OCI-LY7 (cell line): ENCODE data around the gene INTS11. TPM values are rescaled to one million over a fixed set of nuclear protein-coding genes. Genes with fewer than 3 reads are reported as not detected.
A peak's percentile ranks its signal among the peaks of the same experiment; 100 is the strongest.

Experiments used
- BruUV-seq: library from RNA; stranded (reverse); fragments of 400-500 nt; replicated peaks from 2 replicates; lab custom pipeline; 2021; lab: Mats Ljungman, UMichigan
- CTCF ChIA-PET: fragments of 300-600 bp; sonication (Branson Sonifier 250); formaldehyde crosslinking; loops from one replicate; lab custom pipeline; 2022; ENCODE audit warnings: antibody characterized with exemption; ENCODE audit not compliant: unreplicated experiment; lab: Charles Lee
- POLR2A ChIA-PET: fragments of 300-600 bp; sonication (Branson Sonifier 250); formaldehyde crosslinking; loops from one replicate; lab custom pipeline; 2022; ENCODE audit warnings: antibody characterized with exemption; lab: Charles Lee
- DNase-seq: peaks from one replicate; pipeline ENCODE4 v3.0.0-alpha.2; 2015; ENCODE audit warnings: low spot score
- H2AFZ ChIP-seq: fragments of 200-600 bp; sonication (generic), shearing (Covaris generic); 2 replicates; pipeline ENCODE4 v1.6.1; 2014; ENCODE audit warnings: mild to moderate bottlenecking, antibody characterized with exemption, low read length, moderate library complexity
- H3K27ac ChIP-seq: fragments of 200-600 bp; sonication (generic); 2 replicates; pipeline ENCODE4 v1.5.1; 2014; ENCODE audit warnings: mixed run types, low read depth, mild to moderate bottlenecking, moderate library complexity, low read length, inconsistent platforms; ENCODE audit not compliant: poor library complexity, severe bottlenecking
- H3K36me3 ChIP-seq: fragments of 200-600 bp; sonication (generic); 2 replicates; pipeline ENCODE4 v1.6.1; 2014; ENCODE audit warnings: mild to moderate bottlenecking, antibody characterized with exemption, low read length, moderate library complexity, mixed read lengths; ENCODE audit not compliant: insufficient read depth
- H3K4me1 ChIP-seq: fragments of 200-600 bp; sonication (generic); 2 replicates; pipeline ENCODE4 v1.5.1; 2014; ENCODE audit warnings: mild to moderate bottlenecking, low read length; ENCODE audit not compliant: insufficient read depth, poor library complexity, severe bottlenecking
- H3K4me2 ChIP-seq: fragments of 200-600 bp; sonication (generic); 2 replicates; pipeline ENCODE4 v1.6.1; 2014; ENCODE audit warnings: mild to moderate bottlenecking, low read length
- H3K4me3 ChIP-seq: fragments of 200-600 bp; sonication (generic); 2 replicates; pipeline ENCODE4 v1.5.1; 2014; ENCODE audit warnings: mild to moderate bottlenecking, low read depth, low read length; ENCODE audit not compliant: poor library complexity, severe bottlenecking
- H3K79me2 ChIP-seq: fragments of 200-600 bp; sonication (generic); 2 replicates; pipeline ENCODE4 v1.6.1; 2016; ENCODE audit warnings: low read depth, mild to moderate bottlenecking, low read length, moderate library complexity, mixed read lengths; ENCODE audit not compliant: insufficient read depth
- H3K9me2 ChIP-seq: fragments of 200-600 bp; sonication (generic); 2 replicates; pipeline ENCODE4 v1.6.1; 2016; ENCODE audit warnings: mild to moderate bottlenecking, low read length, mixed read lengths; ENCODE audit not compliant: insufficient read depth
- H3K9me3 ChIP-seq: fragments of 200-600 bp; sonication (generic); 2 replicates; pipeline ENCODE4 v1.6.1; 2014; ENCODE audit warnings: mild to moderate bottlenecking, mixed run types, low read length, mixed read lengths
- H4K20me1 ChIP-seq: fragments of 200-600 bp; sonication (generic); 2 replicates; pipeline ENCODE4 v1.6.1; 2014; ENCODE audit warnings: mild to moderate bottlenecking, antibody characterized with exemption, low read length, moderate library complexity, mixed read lengths; ENCODE audit not compliant: insufficient read depth
- CTCF ChIP-seq: fragments of 200-600 bp; sonication (generic); conservative IDR thresholded peaks from 2 replicates; pipeline ENCODE4 v1.5.1; 2014; ENCODE audit warnings: mild to moderate bottlenecking, antibody characterized with exemption, low read length, moderate library complexity, mixed read lengths
- EZH2phosphoT487 ChIP-seq: fragments of 200-600 bp; sonication (generic); IDR thresholded peaks from 2 replicates; pipeline ENCODE4 v1.6.1; 2018; ENCODE audit warnings: low read depth, borderline replicate concordance, mild to moderate bottlenecking, mixed run types, antibody characterized with exemption, low read length, moderate library complexity, mixed read lengths
- intact Hi-C: fragments of 100-400 bp; cut with micrococcal nuclease; formaldehyde crosslinking; loops from one replicate; pipeline ENCODE4 v1.10.0; 2022; ENCODE audit not compliant: unreplicated experiment
- total RNA-seq, 2 experiments: library from RNA; depleted of rRNA in 1 of 2; stranded (reverse); fragments of >200 nt in 1 of 2; shearing (Covaris generic) in 1 of 2; gene quantifications; 2 replicates each; pipeline ENCODE4 v1.2.3, GENCODE V29; 2014 to 2022

Gene INTS11
- total RNA-seq, 2 experiments from 2014 or later = 142 to 146 TPM

GRCh38 chr1:1344655-1345361, 20.3 kb upstream of the INTS11 start:
- Histone ChIP-seq H3K27ac (no peak overlapping the region), H2AFZ (no peak overlapping the region), H3K79me2 (no peaks in the 10 kb centered on the region), H3K4me3 (no peak overlapping the region), H3K36me3 (peaks cover 10% of the 10 kb centered on the region), H4K20me1 (no peaks in the 10 kb centered on the region; the same call in 1 of the 2 replicates), H3K9me2 (no peaks in the 10 kb centered on the region), H3K4me2 (no peak overlapping the region), H3K4me1 (peaks cover 10% of the 10 kb centered on the region), H3K9me3 (no peaks in the 10 kb centered on the region)
- CTCF ChIA-PET = no interaction called here
- POLR2A ChIA-PET = no interaction called here
- TF ChIP-seq EZH2phosphoT487 (no peak), CTCF (peak; percentile 50; the same call in 1 of the 2 replicates)
- BruUV-seq = no TSS peak
- no peak for DNase-seq
- intact Hi-C loops = loop anchor here (5.0 kb wide), 1 partner anchor 117 kb away; no protein-coding TSS in a partner anchor

- TF ChIP-seq CTCF (no peak), EZH2phosphoT487 (no peak)
- H3K9me3 ChIP-seq = no peaks in the 10 kb centered on the region
- H3K27ac ChIP-seq = no peak overlapping the region
- H3K4me1 ChIP-seq = peaks cover 10% of the 10 kb centered on the region
- ChIA-PET POLR2A (interaction anchor here (0.6 kb wide), 1 partner anchor 245 kb away, joined by 3 read pairs; no protein-coding TSS in a partner anchor), CTCF (no interaction called here)
- no peak overlapping the region for H3K4me2 ChIP-seq
- peaks cover 10% of the 10 kb centered on the region for H3K36me3 ChIP-seq
- no peaks in the 10 kb centered on the region; the same call in 1 of the 2 replicates for H4K20me1 ChIP-seq
- H3K9me2 ChIP-seq = no peaks in the 10 kb centered on the region
- H3K79me2 ChIP-seq = no peaks in the 10 kb centered on the region
- H3K4me3 ChIP-seq = no peak overlapping the region
- intact Hi-C loops = no loop called here
- no peak for DNase-seq
- H2AFZ ChIP-seq = no peak overlapping the region
- BruUV-seq = no TSS peak
Observed at GRCh38 chr1:1343811-1344421, 19.5 kb upstream of the INTS11 start.
